Stomach smooth muscle (tissue), 2 donors: ENCODE data around the gene USP32.

Experiments used
- H3K27ac ChIP-seq: one replicate; pipeline ENCODE4 v1.7.0; 2013; ENCODE audit warnings: mild to moderate bottlenecking, low read length, inconsistent platforms
- H3K27me3 ChIP-seq, 2 donors: one replicate each; pipeline ENCODE4 v1.7.0; 2013; ENCODE audit warnings: low read length in 2 of 2; ENCODE audit not compliant: insufficient read depth in 2 of 2, control insufficient read depth in 1 of 2
- H3K36me3 ChIP-seq, 2 donors: one replicate each; pipeline ENCODE4 v1.7.0; 2013; ENCODE audit warnings: low read length in 2 of 2; ENCODE audit not compliant: control insufficient read depth in 2 of 2, insufficient read depth in 2 of 2
- H3K4me1 ChIP-seq: one replicate; pipeline ENCODE4 v1.7.0; 2013; ENCODE audit warnings: low read length; ENCODE audit not compliant: control insufficient read depth, insufficient read depth
- H3K4me3 ChIP-seq, 2 donors: one replicate each; pipeline ENCODE4 v1.7.0; 2013; ENCODE audit warnings: low read length in 2 of 2
- H3K9ac ChIP-seq, 2 donors: one replicate each; pipeline ENCODE4 v1.7.0; 2013; ENCODE audit warnings: low read length in 2 of 2, mild to moderate bottlenecking in 1 of 2
- H3K9me3 ChIP-seq, 2 donors: one replicate each; pipeline ENCODE4 v1.7.0; 2013; ENCODE audit warnings: low read length in 2 of 2; ENCODE audit not compliant: control insufficient read depth in 2 of 2
- donor health status: healthy.
- donor health status: Pancreatic carcinoma.

Gene USP32

GRCh38 chr17:60142872-60143499 lies 248.9 kb downstream of the USP32 start:
- H3K4me1 ChIP-seq = peaks cover 18% of the 10 kb centered on the region
- H3K36me3 ChIP-seq = no peaks in the 10 kb centered on the region
- no peak overlapping the region for H3K27ac ChIP-seq
- peak overlapping the region in 1 of 2 donors; percentile 35 for H3K4me3 ChIP-seq
- no peaks in the 10 kb centered on the region for H3K9me3 ChIP-seq
- peaks cover 51 to 70% of the 10 kb centered on the region in 2 donors for H3K27me3 ChIP-seq
- H3K9ac ChIP-seq = no peak overlapping the region

- H3K27ac ChIP-seq = no peak overlapping the region
- H3K4me3 ChIP-seq = no peak overlapping the region
- peaks cover 18% of the 10 kb centered on the region for H3K4me1 ChIP-seq
- H3K27me3 ChIP-seq = peaks cover 40 to 55% of the 10 kb centered on the region in 2 donors
- H3K9ac ChIP-seq = no peak overlapping the region
- no peaks in the 10 kb centered on the region for H3K36me3 ChIP-seq
- no peaks in the 10 kb centered on the region for H3K9me3 ChIP-seq
These were observed 250.6 kb downstream of the USP32 start for GRCh38 chr17:60141111-60142018.

GRCh38 chr17:60139438-60140285 lies 252.3 kb downstream of the USP32 start:
- Histone ChIP-seq H3K27ac (no peak overlapping the region), H3K4me1 (peaks cover 25% of the 10 kb centered on the region), H3K4me3 (peak overlapping the region; percentile 12 to 47), H3K27me3 (peaks cover 36 to 43% of the 10 kb centered on the region in 2 donors), H3K9ac (no peak overlapping the region), H3K36me3 (no peaks in the 10 kb centered on the region), H3K9me3 (no peaks in the 10 kb centered on the region)

- no peak overlapping the region for H3K27ac ChIP-seq
- H3K36me3 ChIP-seq = no peaks in the 10 kb centered on the region
- no peak overlapping the region for H3K9ac ChIP-seq
- H3K9me3 ChIP-seq = no peaks in the 10 kb centered on the region
- H3K4me1 ChIP-seq = peaks cover 29% of the 10 kb centered on the region
- H3K27me3 ChIP-seq = peaks cover 36 to 43% of the 10 kb centered on the region in 2 donors
- no peak overlapping the region for H3K4me3 ChIP-seq
These were observed 253.0 kb downstream of the USP32 start for GRCh38 chr17:60138769-60139437.

DNA sequence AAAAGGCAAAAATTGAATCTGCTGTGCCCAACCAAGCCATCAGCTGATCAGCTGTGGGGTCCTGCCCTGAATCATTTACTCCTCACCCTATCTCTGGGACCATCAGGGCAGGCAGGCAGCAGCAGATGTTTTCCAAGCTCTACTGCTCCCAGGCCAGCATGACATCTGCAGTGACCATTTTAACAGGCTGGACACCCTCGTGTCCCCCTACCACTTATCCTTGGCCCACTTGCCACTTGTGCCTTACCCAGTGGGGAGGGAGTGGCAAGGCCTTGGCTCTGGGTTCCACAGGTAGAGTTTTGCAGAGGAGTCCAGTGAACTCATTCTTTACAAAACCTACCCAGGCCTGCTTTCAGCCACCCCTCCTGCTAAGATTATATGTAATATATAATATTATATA lies 254.2 kb downstream of the USP32 start:
- Histone ChIP-seq H3K27me3 (peaks cover 36 to 43% of the 10 kb centered on the region in 2 donors), H3K9me3 (no peaks in the 10 kb centered on the region), H3K9ac (no peak overlapping the region), H3K36me3 (no peaks in the 10 kb centered on the region), H3K4me1 (peaks cover 30% of the 10 kb centered on the region), H3K27ac (no peak overlapping the region), H3K4me3 (no peak overlapping the region)

DNA sequence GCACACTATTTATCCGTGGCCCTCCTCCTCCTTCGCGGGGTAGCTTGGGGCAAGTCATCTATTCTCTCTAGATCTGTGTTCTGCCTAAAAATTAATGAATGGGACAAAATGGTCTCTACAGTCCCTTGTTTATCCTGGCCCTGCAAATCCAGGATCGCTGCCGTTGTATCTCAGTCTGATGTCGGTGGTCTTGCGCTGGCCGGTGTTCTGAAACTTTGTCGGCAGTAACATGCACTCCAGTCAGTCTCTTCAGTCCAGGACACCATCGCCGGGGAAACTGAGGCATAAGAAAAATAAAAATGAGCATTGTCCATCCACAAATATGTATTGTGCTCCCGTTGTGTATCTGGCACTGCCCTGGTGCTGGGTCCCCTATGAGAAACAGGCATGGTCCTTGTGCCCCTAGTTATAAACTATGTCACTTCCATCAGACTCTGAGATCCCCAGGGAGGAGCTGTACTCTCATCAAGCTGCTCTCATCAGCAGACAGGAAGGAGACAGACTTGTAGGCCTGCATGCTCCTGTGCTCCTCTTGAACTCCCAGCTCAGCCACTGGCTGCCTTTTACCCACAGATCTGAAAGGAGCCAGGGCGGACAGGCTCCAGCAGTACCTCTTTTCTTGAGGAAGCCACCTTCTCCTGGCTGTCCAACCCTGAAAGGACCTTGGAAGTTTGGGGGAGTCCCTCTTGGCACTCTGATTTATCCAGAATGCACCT lies 255.8 kb downstream of the USP32 start:
- Histone ChIP-seq H3K4me1 (peaks cover 27% of the 10 kb centered on the region), H3K4me3 (peak overlapping the region; percentile 43 to 91), H3K9ac (no peak overlapping the region), H3K27me3 (peaks cover 30 to 31% of the 10 kb centered on the region in 2 donors), H3K9me3 (no peaks in the 10 kb centered on the region), H3K36me3 (no peaks in the 10 kb centered on the region), H3K27ac (no peak overlapping the region)

DNA sequence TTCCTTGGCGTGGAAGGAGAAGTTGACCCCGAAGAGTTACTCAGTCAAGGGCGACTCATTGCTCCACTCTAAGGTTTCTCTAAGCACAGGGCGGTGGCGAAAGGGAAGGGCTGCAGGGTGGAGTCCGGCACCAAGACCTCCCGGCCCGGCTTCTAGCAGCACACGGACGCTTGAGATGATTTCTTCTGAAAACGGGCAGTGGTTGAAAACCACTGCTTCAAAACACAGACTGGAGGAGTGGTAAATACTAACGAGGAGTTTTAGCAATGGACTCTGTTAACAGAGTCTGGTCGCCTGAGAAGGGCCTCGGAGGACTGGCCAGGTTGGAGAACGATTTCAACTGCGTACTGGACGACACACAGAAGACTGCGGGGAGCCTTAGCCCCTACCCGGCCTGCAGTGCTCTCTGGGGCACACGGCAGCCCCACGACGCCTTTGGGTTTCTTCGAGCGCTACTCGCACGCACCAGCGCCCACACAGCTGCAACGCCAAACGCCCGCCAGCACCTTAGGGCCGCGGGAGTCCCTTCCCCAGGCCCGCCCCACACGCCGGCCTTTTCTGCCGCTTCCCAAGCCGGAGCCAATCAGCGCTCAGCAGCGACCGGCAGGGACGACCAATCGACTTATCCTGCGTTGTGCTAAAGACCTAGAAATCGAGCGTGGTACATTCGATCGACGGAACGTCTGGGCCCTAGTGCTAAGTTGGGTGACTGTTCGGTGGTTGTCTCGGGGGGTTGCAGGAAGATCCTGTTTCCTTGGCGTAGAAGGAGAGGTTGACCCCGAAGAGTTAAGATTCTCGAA lies 256.6 kb downstream of the USP32 start:
- Histone ChIP-seq H3K36me3 (no peaks in the 10 kb centered on the region), H3K9ac (peak overlapping the region; percentile 68 to 83), H3K4me1 (peaks cover 27% of the 10 kb centered on the region), H3K9me3 (no peaks in the 10 kb centered on the region), H3K27ac (peak overlapping the region; percentile 46), H3K27me3 (peaks cover 22 to 24% of the 10 kb centered on the region in 2 donors), H3K4me3 (peak overlapping the region; percentile 84 to 91)

DNA sequence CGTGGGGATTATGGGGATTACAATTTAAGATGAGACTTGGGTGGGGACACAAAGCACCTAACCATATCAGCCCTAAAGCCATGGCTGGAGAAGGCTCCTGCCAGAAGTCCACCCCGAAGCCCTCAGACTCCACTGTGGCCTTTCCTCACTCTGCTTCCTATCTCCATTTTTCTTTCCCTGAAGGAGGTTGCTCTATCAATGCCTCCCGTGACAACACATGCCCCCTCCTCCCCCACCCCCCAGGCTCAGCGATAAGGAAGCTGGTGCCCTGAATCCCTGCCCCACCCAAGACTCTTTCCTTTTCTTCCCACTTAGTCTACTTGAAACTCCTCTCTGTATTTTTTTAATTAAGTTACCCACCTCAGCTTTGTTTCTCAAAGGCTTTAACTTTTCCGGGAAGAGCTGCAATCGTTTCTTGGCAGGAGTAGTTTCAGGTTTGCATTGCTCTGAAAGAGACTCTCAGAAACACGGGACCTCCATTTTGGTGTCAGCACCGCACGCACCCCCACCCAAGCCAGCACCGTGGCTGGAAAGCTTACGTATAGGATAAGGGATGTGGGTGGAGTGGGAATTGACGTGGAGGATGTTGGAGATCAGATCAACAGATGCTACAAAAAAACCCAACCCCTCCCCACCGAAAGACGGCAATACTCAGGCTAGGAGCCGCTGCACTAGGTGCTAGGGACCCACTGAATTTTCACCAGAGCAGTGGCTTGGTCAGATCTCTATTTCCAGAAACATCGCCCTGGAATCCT lies 257.4 kb downstream of the USP32 start:
- Histone ChIP-seq H3K36me3 (no peaks in the 10 kb centered on the region), H3K9me3 (no peaks in the 10 kb centered on the region), H3K4me1 (peaks cover 21% of the 10 kb centered on the region), H3K9ac (peak overlapping the region; percentile 68 to 83), H3K27me3 (peaks cover 15 to 16% of the 10 kb centered on the region in 2 donors), H3K4me3 (peak overlapping the region; percentile 84 to 91), H3K27ac (no peak overlapping the region)

DNA sequence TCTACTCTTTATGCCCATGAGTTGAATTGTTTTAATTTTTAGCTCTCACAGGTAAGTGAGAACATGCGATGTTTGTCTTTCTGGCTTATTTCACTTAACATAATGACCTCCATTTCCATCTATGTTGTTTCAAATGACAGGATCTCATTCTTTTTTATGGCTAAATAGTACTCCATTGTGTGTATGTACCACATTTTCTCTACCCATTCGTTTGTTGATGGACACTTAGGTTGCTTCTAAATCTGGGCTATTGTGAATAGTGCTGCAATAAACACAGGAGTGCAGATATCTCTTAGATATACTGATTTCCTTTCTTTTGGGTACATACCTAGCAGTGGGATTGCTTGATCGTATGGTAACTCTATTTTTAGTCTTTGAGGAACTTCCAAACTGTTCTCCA lies 261.5 kb downstream of the USP32 start:
- Histone ChIP-seq H3K9me3 (no peaks in the 10 kb centered on the region), H3K27me3 (no peaks in the 10 kb centered on the region), H3K36me3 (no peaks in the 10 kb centered on the region), H3K9ac (no peak overlapping the region), H3K4me3 (no peak overlapping the region), H3K27ac (no peak overlapping the region), H3K4me1 (peaks cover 12% of the 10 kb centered on the region)
